ENCODE results near the gene HNRNPA0. TPM values are rescaled to one million over a fixed set of nuclear protein-coding genes. Genes with fewer than 3 reads are reported as not detected.

HNRNPA0 gene
- total and polyA plus RNA-seq, 2 of the 4 experiments (the other 2 are of a cell fraction), result 5.2 to 12.2 TPM

DNA sequence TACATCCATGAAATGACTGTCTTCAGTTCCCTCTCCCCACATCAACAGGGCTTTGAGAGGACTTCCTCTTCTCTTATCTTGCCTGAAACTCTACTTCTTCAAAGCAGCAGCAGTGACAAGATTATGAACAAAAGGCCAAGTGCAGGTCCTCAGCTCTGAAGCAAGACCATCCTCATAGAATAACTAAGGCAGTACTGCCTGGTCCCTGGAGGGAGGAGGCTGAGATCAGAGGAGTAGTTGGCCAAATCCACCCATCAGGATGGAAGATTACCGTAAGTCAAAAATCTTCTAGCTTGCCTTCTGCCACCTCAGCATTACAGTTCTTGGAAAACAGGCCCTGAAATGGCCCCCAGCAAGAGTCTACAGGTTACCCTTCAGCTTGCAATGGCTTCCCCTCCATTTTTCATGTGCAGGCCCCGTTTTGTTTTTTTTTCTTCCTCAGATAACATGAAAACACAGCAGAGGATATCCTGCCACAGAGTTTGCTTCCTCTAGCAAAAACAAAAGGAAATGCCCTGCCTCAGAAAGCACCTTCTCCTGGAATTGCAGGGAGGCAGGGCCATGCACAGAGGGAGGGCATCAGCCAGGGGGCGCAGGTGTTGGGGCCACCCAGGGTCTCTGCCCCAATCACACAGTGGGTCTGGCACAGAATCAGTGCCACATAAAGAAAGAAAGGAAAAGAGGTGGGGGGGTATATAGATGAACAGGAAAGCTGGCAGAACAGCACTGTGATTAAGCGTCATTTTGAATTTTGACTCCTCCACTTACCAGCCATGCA is 58.3 kb downstream of the HNRNPA0 start:
- Histone ChIP-seq H4K91ac (ENCODE audit: insufficient read depth, low read depth, low read length) (no peak overlapping the region), H3K9ac (ENCODE audit: low read depth, low read length) (no peak overlapping the region), H3K36me3 (ENCODE audit: control insufficient read depth, insufficient read depth, low read length) (no peaks in the 10 kb centered on the region), H3K4me2 (ENCODE audit: low read depth, low read length) (no peak overlapping the region), H3K14ac (replicated peaks; ENCODE audit: low read depth, low read length) (no peak overlapping the region), H2BK120ac (ENCODE audit: low read depth, low read length) (no peak overlapping the region), H3K27me3 (ENCODE audit: control insufficient read depth, insufficient read depth, low read length) (no peaks in the 10 kb centered on the region), H2AFZ (replicated peaks; ENCODE audit: low read length, poor library complexity) (no peak overlapping the region), H4K5ac (ENCODE audit: low read depth, low read length) (no peak overlapping the region), H3K79me1 (ENCODE audit: low read depth in 1 of 2, low read length in 2 of 2) (no peaks in the 10 kb centered on the region), H3K23ac (ENCODE audit: low read depth, low read length) (no peak overlapping the region), H3K4me3 (ENCODE audit: insufficient read depth, low read depth, low read length) (no peak overlapping the region), H3K4ac (ENCODE audit: low read depth, low read length) (no peak overlapping the region), H4K20me1 (ENCODE audit: insufficient read depth, low read length) (no peaks in the 10 kb centered on the region), H3K56ac (ENCODE audit: extremely low read depth, insufficient read depth, low read length) (no peak overlapping the region), H2BK20ac (ENCODE audit: low read depth, low read length) (no peak overlapping the region), H2AK5ac (ENCODE audit: low read depth, low read length) (no peak overlapping the region), H3K9me1 (ENCODE audit: insufficient read depth, low read length) (0 out of 2 replicates have a peak, but pooled peaks cover 3% of the 10 kb centered on the region), H3K4me1 (ENCODE audit: control insufficient read depth, insufficient read depth, low read length) (peaks cover 2% of the 10 kb centered on the region; the same call in 1 of the 2 replicates), H2BK5ac (ENCODE audit: low read depth, low read length, poor library complexity, severe bottlenecking) (no peak overlapping the region), H2BK15ac (ENCODE audit: low read depth, low read length) (no peak overlapping the region), H4K8ac (ENCODE audit: low read depth in 2 of 2, low read length in 2 of 2) (no peak overlapping the region), H3K27ac (ENCODE audit: insufficient read depth, low read length) (no peak overlapping the region), H3K18ac (ENCODE audit: low read depth, low read length) (no peak overlapping the region), H2AK9ac (replicated peaks; ENCODE audit: low read depth, low read length, poor library complexity) (no peak overlapping the region), H3K9me3 (ENCODE audit: control insufficient read depth, insufficient read depth, low read length) (no peaks in the 10 kb centered on the region)
- DNase-seq (no peak), ATAC-seq (ENCODE audit: low read depth) (no peak)
- intact Hi-C loops (cut with micrococcal nuclease), result no loop called here
- no TSS peak for BruUV-seq (replicated peaks)
- TF ChIP-seq, protein P1, sequence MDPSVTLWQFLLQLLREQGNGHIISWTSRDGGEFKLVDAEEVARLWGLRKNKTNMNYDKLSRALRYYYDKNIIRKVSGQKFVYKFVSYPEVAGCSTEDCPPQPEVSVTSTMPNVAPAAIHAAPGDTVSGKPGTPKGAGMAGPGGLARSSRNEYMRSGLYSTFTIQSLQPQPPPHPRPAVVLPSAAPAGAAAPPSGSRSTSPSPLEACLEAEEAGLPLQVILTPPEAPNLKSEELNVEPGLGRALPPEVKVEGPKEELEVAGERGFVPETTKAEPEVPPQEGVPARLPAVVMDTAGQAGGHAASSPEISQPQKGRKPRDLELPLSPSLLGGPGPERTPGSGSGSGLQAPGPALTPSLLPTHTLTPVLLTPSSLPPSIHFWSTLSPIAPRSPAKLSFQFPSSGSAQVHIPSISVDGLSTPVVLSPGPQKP (IDR thresholded peaks at IDR 0.05; ENCODE audit: borderline replicate concordance, low read depth, low read length), result no peak
- in situ Hi-C loops (cut with MboI; ENCODE audit: low sequenced_read_pairs), result no loop called here
- no CpG with 5 or more reads among the region's 4 CpGs for WGBS, 2 experiments (ENCODE audit: extremely low coverage in 2 of 2, insufficient read length in 1 of 2)
- ChIA-PET POLR2A (ENCODE audit: unreplicated experiment) (no interaction called here), CTCF (interaction anchor here (1.4 kb wide), 1 partner anchor 47 kb away, joined by 3 read pairs; no protein-coding TSS in a partner anchor)
- dilution Hi-C loops (cut with HindIII; ENCODE audit: low sequenced_read_pairs, unreplicated experiment), result no loop called here

Other genes starting within 250 kb of the HNRNPA0 start
- 4.1 and 4.7 TPM in 2 replicates for gene KLHL3, start 18.3 kb downstream of the HNRNPA0 start, total RNA-seq (2012; rRNA removed)
- gene KLHL3, start 18.3 kb downstream of the HNRNPA0 start, polyA plus RNA-seq (2012; rRNA removed), result 2.1 and 2.3 TPM in 2 replicates
- gene MYOT, start 113.5 kb upstream of the HNRNPA0 start, total RNA-seq (2012; rRNA removed), result not detected in 2 replicates
- not detected in 2 replicates for gene MYOT, start 113.5 kb upstream of the HNRNPA0 start, polyA plus RNA-seq (2012; rRNA removed)
- not detected in 2 replicates for gene PKD2L2, start 135.1 kb upstream of the HNRNPA0 start, total RNA-seq (2012; rRNA removed)
- gene PKD2L2, start 135.1 kb upstream of the HNRNPA0 start, polyA plus RNA-seq (2012; rRNA removed), result not detected in 2 replicates

All from IMR-90 (cell line).